Measurements from ENCODE around the gene METAP2.

DNA sequence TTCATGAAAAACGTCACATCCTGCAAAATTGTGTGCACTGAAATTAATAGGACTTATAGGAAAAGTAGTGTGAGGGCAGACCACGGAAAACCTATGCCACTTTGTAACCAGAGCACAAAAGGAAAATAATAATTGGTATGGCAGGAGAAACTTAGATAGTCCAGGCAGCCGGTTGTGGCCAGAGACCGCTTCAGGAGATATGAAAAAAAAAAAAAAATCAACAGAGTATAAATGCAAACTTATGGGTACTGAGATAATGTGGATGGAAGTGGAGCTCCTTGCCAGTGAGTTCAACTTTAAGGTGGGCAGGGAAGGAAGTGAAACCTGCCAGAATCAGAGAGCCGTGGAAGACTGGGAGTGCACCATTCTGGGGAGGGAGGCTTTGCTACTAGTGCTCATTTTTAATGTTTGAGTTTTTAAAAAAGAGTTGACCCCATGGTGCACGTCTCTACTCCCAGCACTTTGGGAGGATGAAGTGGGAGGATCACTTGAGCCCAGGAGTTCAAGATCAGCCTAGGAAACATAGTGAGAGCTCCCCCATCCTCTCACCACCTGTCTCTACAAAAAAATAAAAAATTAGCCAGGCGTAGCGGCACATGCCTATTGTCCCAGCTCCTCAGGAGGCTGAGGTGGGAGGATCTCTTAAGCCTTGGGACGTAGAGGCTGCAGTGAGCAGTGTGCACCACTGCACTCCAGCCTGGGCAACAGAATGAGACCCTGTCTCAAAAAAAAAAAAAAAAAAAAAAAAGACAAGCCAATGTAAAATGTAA lies 34.3 kb upstream of the METAP2 start:
- no peak for TF ChIP-seq EZH2 (IDR thresholded peaks at IDR 0.05; ENCODE audit: borderline replicate concordance, low read depth, low read length, severe bottlenecking)
- no peak for TF ChIP-seq CTCF (IDR thresholded peaks at IDR 0.05; ENCODE audit: extremely low read depth in 1 of 2, insufficient read depth in 1 of 2, low read depth in 1 of 2, low read length in 2 of 2)
- TF ChIP-seq, protein P1, sequence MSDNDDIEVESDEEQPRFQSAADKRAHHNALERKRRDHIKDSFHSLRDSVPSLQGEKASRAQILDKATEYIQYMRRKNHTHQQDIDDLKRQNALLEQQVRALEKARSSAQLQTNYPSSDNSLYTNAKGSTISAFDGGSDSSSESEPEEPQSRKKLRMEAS (IDR thresholded peaks at IDR 0.05; ENCODE audit: insufficient read depth, insufficient read length), result no peak
- no peak for TF ChIP-seq POLR2A (IDR thresholded peaks at IDR 0.05; ENCODE audit: low read depth, low read length)
- TF ChIP-seq MYC (IDR thresholded peaks at IDR 0.05; ENCODE audit: low read depth, low read length), result no peak
- no peak for TF ChIP-seq FOS (IDR thresholded peaks at IDR 0.05; ENCODE audit: borderline replicate concordance, insufficient read depth, low read length)

Measured in endothelial cell of umbilical vein (primary cell).